Stomach (tissue), 9 donors: ENCODE results near the gene NID2. TPM values are rescaled to one million over a fixed set of nuclear protein-coding genes. Genes with fewer than 3 reads are reported as not detected.
A peak's percentile ranks its signal among the peaks of the same experiment; 100 is the strongest.

Experiments
- DNase-seq, 2 donors: peaks; one replicate each; pipeline versions ENCODE4 v3.0.0 to v3.0.0-alpha.2; 2013 to 2019
- H3K27ac ChIP-seq, 5 donors: fragments of 200-600 bp in 4 of 5; sonication (generic) in 4 of 5; one replicate each; pipeline ENCODE4 v1.5.1; 2013 to 2019; ENCODE audit warnings: mild to moderate bottlenecking in 1 of 5, moderate library complexity in 1 of 5
- H3K27me3 ChIP-seq, 3 donors: fragments of 200-600 bp; sonication (generic); one replicate each; pipeline ENCODE4 v1.5.1; 2017 to 2019; ENCODE audit warnings: mixed run types in 1 of 3
- H3K36me3 ChIP-seq, 4 donors: fragments of 200-600 bp; sonication (generic); 1 replicate in 3 of 4; 2 replicates in 1 of 4; pipeline ENCODE4 v1.5.1; 2016 to 2019
- H3K4me1 ChIP-seq, 4 donors: fragments of 200-600 bp; sonication (generic); one replicate each; pipeline ENCODE4 v1.5.1; 2016 to 2019
- H3K4me3 ChIP-seq, 4 donors: fragments of 200-600 bp; sonication (generic) in 3 of 4; one replicate each; pipeline ENCODE4 v1.5.1; 2016 to 2019; ENCODE audit warnings: mild to moderate bottlenecking in 1 of 4
- H3K9me3 ChIP-seq, 4 donors: fragments of 200-600 bp; sonication (generic); one replicate each; pipeline ENCODE4 v1.5.1; 2016 to 2019
- EP300 ChIP-seq: sonication (generic); formaldehyde crosslinking; IDR thresholded peaks from one replicate; pipeline ENCODE4 v1.6.1; 2017; ENCODE audit warnings: antibody characterized with exemption
- POLR2A ChIP-seq, 4 donors: fragments of 450-650 bp; IDR thresholded peaks; one replicate each; pipeline ENCODE4 v1.6.1; 2016; ENCODE audit warnings: antibody characterized with exemption in 4 of 4, control low read depth in 2 of 4, mild to moderate bottlenecking in 1 of 4, moderate library complexity in 1 of 4
- POLR2AphosphoS5 ChIP-seq, 3 donors: sonication (generic); formaldehyde crosslinking; IDR thresholded peaks; one replicate each; pipeline ENCODE4 v1.6.1; 2016; ENCODE audit warnings: antibody characterized with exemption in 3 of 3
- WGBS, 5 donors: extraction: QIAGEN DNeasy Blood & Tissue Kit in 3 of 5; methylation state at CpG; one replicate each; pipeline versions ENCODE4 v1.1.5 to v1.1.7; 2013 to 2018; 5-methylcytosine and 5-hydroxymethylcytosine counted together
- intact Hi-C: fragments of 100-400 bp; cut with DNase I; formaldehyde crosslinking; loops from one replicate; pipeline ENCODE4 v1.15.1; 2023; ENCODE audit warnings: low total_unique reads
- polyA plus RNA-seq, 3 donors: library from polyadenylated mRNA; stranded (reverse); fragments of 200-250 nt; gene quantifications; one replicate each; pipeline ENCODE4 v1.2.3, GENCODE V29; 2013
- total RNA-seq, 5 donors: library from RNA; depleted of rRNA; stranded (reverse); fragments of >200 nt; gene quantifications; one replicate each; pipeline versions ENCODE4 v1.1.0 to v1.2.3, GENCODE V29; 2014 to 2016
- TF ChIP-seq, protein P1 (sequence below), 7 experiments: fragments of 450-650 bp in 4 of 7; fragments of 200-600 bp in 3 of 7; sonication (generic) in 3 of 7; IDR thresholded peaks; one replicate each; pipeline ENCODE4 v1.5.1; 2016 to 2019; ENCODE audit warnings: antibody characterized with exemption in 7 of 7, control low read depth in 2 of 7, mild to moderate bottlenecking in 1 of 7
- donor health status: healthy with polysubstance abuse.
- donor health status: Bipolar disorder and iron deficiency.
- donor health status: healthy.

The NID2 gene
- total and polyA plus RNA-seq, 8 donors: 1.7 to 67.0 (median 14.2) TPM

DNA sequence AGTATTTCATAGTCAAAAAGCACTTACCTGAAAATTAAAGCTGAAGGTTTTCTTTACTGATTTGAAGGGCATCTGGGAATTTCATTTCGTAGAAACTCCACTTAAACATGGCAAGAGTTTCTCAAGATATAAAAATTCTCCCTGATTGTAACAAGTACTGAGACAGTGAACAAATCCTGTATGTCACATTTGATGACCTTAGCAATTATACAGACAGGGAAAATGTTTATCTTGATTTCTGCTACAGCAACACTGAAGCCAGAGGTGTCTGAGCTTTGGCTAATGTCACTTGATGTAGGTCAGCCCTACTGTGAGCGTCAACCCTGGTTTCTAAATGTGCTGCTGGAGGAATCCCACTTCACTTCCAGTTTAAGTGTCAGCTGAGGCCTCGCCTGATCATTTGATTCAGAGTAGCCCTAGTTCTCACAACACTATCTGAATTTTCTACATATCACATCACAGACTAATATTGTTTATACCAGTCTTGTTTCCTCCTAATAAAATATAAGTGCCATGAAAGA is 58.6 kb downstream of the NID2 start:
- no peaks in the 10 kb centered on the region for H3K9me3 ChIP-seq
- peaks cover 0 to 22% (median under 1%) of the 10 kb centered on the region in 4 donors for H3K4me1 ChIP-seq
- WGBS, 5 donors: 70 to 95% (median 89%) methylated on average over 3 of the region's 3 CpGs
- peak overlapping the region in 1 of 5 donors; percentile 29 for H3K27ac ChIP-seq
- no peaks in the 10 kb centered on the region for H3K27me3 ChIP-seq
- H3K4me3 ChIP-seq: no peak overlapping the region
- DNase-seq: no peak
- H3K36me3 ChIP-seq: peaks cover 51 to 91% (median 75%) of the 10 kb centered on the region in 4 donors
- TF ChIP-seq POLR2AphosphoS5 (IDR thresholded peaks at IDR 0.05): no peak
- no peak for TF ChIP-seq POLR2A (IDR thresholded peaks at IDR 0.05)
- no peak for TF ChIP-seq EP300
- TF ChIP-seq, protein P1, sequence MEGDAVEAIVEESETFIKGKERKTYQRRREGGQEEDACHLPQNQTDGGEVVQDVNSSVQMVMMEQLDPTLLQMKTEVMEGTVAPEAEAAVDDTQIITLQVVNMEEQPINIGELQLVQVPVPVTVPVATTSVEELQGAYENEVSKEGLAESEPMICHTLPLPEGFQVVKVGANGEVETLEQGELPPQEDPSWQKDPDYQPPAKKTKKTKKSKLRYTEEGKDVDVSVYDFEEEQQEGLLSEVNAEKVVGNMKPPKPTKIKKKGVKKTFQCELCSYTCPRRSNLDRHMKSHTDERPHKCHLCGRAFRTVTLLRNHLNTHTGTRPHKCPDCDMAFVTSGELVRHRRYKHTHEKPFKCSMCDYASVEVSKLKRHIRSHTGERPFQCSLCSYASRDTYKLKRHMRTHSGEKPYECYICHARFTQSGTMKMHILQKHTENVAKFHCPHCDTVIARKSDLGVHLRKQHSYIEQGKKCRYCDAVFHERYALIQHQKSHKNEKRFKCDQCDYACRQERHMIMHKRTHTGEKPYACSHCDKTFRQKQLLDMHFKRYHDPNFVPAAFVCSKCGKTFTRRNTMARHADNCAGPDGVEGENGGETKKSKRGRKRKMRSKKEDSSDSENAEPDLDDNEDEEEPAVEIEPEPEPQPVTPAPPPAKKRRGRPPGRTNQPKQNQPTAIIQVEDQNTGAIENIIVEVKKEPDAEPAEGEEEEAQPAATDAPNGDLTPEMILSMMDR (IDR thresholded peaks at IDR 0.05): no peak
- intact Hi-C loops: no loop called here

DNA sequence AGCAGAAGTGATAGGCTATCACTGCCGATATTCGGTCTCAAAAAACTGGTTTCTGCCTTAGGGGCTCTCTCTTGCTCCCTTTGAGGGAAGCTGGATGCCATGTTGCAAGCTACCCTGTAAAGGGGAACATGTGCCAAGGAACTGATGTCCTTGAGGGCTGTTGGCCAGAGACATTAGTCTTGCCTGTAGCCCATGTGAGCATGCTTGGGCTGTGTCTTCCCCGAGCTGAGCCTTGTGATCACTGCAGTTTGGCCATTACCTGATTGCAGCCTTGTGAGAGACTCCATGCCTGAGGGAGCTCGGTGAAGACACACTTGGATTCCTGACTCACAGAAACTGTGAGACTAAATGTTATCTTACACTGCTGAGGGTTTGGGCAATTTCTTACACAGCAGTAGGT is 60.7 kb downstream of the NID2 start:
- no peak for DNase-seq
- Histone ChIP-seq H3K4me1 (peaks cover 1 to 29% (median 10%) of the 10 kb centered on the region in 4 donors), H3K36me3 (peaks cover 57 to 92% (median 88%) of the 10 kb centered on the region in 4 donors), H3K4me3 (no peak overlapping the region), H3K27me3 (no peaks in the 10 kb centered on the region), H3K27ac (no peak overlapping the region), H3K9me3 (no peaks in the 10 kb centered on the region)
- TF ChIP-seq POLR2AphosphoS5 (IDR thresholded peaks at IDR 0.05) (no peak), EP300 (no peak), POLR2A (IDR thresholded peaks at IDR 0.05) (no peak)
- TF ChIP-seq, protein P1 (IDR thresholded peaks at IDR 0.05): no peak
- WGBS, 5 donors: 91 to 99% (median 95%) methylated on average over 3 to 4 of the region's 4 CpGs
- intact Hi-C loops: no loop called here

DNA sequence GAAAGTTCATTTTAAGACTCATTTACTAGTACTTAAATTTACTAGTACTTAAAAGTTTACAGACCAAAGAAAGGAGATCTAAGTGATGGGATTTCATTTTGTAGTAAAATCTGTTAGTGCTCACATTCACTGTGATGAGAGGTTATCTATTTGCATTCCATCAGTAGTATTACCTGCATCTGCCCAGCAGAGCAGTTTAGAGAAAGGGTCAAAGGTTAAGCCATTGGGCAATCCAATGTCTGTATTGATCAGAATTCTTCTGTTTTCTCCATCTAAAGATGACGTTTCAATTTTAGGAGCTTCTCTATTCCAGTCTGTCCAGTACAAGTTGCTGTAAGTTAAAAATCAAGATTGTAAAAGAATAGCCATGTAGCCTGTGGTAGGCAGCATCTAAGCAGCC is 61.2 kb downstream of the NID2 start:
- Histone ChIP-seq H3K27ac (no peak overlapping the region), H3K9me3 (no peaks in the 10 kb centered on the region), H3K27me3 (no peaks in the 10 kb centered on the region), H3K4me3 (no peak overlapping the region), H3K4me1 (peaks cover 6 to 31% (median 15%) of the 10 kb centered on the region in 4 donors), H3K36me3 (peaks cover 58 to 97% (median 90%) of the 10 kb centered on the region in 4 donors)
- intact Hi-C loops: no loop called here
- TF ChIP-seq, protein P1 (IDR thresholded peaks at IDR 0.05): no peak
- no peak for TF ChIP-seq POLR2A (IDR thresholded peaks at IDR 0.05)
- TF ChIP-seq POLR2AphosphoS5 (IDR thresholded peaks at IDR 0.05): no peak
- no peak for TF ChIP-seq EP300
- no peak for DNase-seq
- 76 to 91% (median 80%) methylated on average over 1 of the region's 1 CpG for WGBS, 5 donors

DNA sequence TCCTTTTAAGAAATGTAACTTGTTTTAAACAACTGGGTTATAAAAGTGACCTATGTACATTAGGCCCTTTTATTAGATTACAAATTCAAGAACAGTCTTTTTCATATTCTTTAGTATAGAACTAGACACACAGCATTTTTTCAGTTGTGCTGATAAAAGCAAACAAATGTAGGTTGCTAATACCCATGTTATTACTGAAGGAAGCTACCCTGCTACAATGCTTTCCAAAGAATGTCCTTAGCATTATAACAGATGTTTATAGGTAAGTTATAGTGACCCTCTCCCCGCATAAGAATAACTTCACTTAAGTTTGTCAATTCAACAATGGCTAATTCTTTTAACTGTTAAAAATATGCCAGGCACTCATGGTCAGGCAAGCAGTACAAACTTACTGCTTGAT is 61.6 kb downstream of the NID2 start:
- no peak overlapping the region for H3K4me3 ChIP-seq
- intact Hi-C loops: no loop called here
- no peaks in the 10 kb centered on the region for H3K9me3 ChIP-seq
- peaks cover 61 to 100% (median 93%) of the 10 kb centered on the region in 4 donors for H3K36me3 ChIP-seq
- WGBS, 5 donors: 54 to 100% (median 91%) methylated on average over 1 of the region's 1 CpG
- no peak for DNase-seq
- H3K27me3 ChIP-seq: no peaks in the 10 kb centered on the region
- TF ChIP-seq POLR2A (IDR thresholded peaks at IDR 0.05) (no peak), POLR2AphosphoS5 (IDR thresholded peaks at IDR 0.05) (no peak), EP300 (no peak)
- TF ChIP-seq, protein P1 (IDR thresholded peaks at IDR 0.05): no peak
- no peak overlapping the region for H3K27ac ChIP-seq
- peaks cover 10 to 30% (median 19%) of the 10 kb centered on the region in 4 donors for H3K4me1 ChIP-seq
